Right kidney (tissue), 1 donor: ENCODE data around the gene PITPNC1.

Experiments used
- DNase-seq: peaks from one replicate; pipeline ENCODE4 v3.0.0-alpha.2; 2016

Gene PITPNC1

GRCh38 chr17:67435122-67435521 is 58.0 kb downstream of the PITPNC1 start:
- DNase-seq, result no peak

GRCh38 chr17:67435786-67436185 is 58.7 kb downstream of the PITPNC1 start:
- no peak for DNase-seq

GRCh38 chr17:67436233-67436632 is 59.2 kb downstream of the PITPNC1 start:
- DNase-seq, result no peak

DNA sequence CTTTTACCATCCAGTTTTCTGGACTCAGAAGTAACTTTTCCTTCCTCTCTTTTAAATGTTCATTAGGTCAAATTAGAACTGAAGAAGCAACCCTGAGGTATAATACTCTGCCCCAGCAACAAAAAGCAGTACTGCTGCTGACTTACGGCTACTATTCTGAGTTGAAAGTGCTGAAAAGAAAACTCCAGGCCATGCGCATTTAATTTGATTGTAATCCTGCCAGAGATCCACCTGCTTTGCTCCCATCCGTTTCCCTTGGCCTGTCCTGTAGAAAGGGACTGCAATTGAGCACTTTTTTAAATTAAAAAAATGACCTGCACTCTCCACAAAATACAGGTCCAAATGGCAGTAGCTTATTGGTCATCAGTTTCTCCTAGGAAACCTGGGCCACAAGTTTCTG is 61.6 kb downstream of the PITPNC1 start:
- DNase-seq, result no peak

- no peak for DNase-seq
These were observed 62.2 kb downstream of the PITPNC1 start for GRCh38 chr17:67439269-67439668.

DNA sequence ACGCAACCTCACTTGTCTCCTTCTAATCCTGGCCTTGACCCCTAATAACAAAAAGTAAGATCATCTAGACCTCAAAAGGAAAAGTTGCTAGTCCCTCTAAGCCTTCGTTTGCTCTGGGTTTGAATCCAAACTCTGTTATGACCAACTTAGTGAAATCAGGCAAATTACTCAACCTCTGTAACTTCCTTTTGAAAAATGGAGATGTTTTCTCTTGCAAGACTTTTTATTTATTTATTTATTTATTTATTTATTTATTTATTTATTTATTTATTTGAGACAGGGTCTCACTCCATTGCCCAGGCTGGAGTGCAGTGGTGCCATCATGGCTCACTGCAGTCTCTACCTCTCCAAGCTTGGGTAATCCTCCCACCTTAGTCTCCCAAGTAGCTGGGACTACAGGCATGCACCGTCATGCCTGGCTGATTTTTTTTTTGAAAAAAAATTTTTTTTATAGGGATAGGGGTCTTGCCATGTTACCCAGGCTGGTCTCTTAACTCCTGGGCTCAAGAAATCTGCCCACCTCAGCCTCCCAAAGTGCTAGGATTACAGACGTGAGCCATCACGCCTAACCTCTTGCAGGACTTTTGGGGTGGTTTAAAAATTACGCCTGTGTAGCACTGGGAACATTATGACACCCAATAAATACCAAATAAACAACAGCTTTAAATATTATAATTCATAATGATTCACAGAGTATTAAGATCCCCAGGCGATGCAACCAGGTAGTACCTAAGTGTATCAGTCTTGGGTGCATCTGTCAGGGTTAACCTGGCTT is 63.4 kb downstream of the PITPNC1 start:
- DNase-seq, result no peak

- DNase-seq, result no peak
These were observed 64.2 kb downstream of the PITPNC1 start for GRCh38 chr17:67441052-67441895.

- no peak for DNase-seq
These were observed 64.8 kb downstream of the PITPNC1 start for GRCh38 chr17:67441896-67442219.

- DNase-seq, result peak; percentile 28
These were observed 65.9 kb downstream of the PITPNC1 start for GRCh38 chr17:67442787-67443624.

GRCh38 chr17:67443931-67444595 is 67.0 kb downstream of the PITPNC1 start:
- peak; percentile 24 for DNase-seq

DNA sequence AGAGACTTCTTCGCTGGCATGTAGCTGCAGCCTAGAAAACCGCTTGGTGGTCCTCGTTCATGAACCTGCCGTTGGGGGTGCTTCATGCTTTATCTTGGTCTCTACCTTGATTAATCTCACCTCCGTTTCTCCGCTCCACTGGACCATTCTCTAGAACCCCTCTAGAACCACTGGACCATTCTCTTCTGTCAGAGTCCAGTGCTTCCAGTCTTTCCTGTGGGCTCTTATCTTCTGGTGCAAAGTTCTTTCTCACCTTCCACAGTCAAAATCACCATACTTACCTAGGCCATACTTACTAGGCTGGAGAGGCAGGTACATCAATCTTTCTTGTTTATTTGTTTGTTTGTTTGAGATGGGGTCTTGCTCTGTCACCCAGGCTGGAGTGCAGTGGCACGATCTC is 71.4 kb downstream of the PITPNC1 start:
- no peak for DNase-seq

DNA sequence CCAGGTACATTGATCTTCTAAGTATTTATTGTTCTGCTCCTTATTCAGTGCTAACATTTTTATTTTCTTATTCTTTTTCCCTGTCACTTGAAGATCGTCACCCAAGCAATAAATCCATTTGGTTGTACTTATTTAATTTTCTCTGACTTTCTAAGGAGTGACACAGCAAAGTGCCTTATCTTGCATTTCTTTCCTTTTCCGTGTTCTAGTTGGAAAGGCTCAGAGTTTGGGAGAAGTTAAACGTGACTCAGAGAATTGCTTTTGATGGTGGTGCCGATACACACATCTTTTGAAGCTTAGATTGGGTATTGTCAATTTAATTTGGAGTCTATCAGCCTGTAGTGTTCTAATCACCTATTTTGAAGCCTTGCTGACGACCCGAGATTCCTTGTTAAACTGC is 72.0 kb downstream of the PITPNC1 start:
- DNase-seq, result no peak

DNA sequence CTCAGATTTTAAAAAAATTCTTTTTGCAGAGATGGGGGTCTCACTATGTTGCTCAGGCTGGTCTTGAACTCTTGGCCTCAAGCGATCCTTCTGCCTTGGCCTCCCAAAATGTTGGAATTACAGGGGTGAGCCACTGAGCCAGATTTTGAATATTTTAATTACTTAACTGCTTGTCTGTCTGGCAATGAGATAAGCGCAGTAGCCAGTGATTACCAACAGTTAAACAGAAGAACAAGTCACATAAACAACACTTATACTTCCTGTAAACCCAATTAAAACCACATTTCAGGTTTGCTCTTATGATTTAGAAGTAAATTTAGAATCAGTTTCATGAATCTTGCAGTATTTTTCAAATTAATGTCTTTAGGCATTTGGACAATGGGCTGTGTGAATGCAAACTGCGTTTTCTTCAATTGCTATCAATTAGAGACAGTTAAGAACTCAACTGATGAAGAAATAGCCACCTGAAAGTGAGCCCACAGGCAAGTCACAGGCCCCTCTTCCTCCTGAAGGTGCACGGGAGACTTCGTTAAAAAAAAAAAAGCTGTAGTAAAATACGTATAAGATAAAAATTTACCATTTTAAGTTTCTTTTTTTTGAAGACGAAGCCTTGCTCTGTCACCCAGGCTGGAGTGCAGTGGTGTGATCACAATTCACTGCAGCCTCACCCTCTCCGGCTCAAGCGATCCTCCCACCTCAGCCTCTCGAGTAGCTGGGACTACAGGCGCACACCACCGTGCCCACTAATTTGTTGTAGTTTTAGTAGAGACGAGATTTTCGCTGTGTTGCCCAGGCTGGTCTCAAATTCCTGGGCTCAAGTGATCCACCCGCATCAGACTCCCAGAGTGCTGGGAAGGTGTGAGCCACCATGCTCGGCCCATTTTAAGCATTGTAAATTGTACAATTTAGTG is 73.0 kb downstream of the PITPNC1 start:
- no peak for DNase-seq

DNA sequence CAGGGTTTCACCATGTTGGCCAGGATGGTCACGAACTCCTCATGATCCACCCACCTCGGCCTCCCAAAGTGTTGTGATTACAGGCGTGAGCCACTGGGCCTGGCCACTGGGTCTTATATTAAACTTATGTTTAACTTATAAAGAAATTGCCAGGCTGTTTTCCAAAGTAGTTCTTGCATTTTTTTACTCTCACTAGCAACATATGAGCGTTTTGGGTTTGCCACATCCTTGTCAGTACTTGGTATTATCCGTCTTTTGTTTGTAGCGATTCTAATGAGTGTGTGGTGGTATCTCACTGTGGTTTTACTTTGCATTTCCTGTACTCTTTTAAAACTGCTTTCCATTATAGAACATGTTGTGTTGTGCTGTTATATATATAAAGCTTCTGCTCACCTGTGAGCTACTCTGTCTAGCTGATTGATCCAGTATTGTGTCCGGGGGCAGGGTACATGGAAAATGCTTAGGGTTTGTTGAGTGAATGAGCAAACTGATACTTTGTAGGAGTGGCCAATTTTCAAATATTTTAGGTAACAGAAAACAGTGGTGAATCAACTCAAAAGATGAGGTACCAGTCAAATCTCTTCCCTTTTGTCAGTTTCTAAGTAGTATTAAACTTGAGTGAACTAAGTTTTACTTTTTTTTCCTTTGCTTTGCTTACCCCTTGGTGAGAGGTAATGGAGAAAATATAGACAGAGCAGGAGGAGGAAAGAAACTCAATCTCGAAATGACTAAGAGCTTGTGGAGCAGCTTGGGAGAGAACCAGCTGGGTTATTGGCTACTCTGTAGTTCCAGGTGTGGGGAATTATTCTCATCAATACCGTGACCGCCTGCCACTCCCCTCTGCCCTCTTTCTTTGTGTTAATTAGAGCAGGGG is 75.8 kb downstream of the PITPNC1 start:
- DNase-seq, result no peak

- no peak for DNase-seq
These were observed 79.0 kb downstream of the PITPNC1 start for GRCh38 chr17:67456103-67456502.

DNA sequence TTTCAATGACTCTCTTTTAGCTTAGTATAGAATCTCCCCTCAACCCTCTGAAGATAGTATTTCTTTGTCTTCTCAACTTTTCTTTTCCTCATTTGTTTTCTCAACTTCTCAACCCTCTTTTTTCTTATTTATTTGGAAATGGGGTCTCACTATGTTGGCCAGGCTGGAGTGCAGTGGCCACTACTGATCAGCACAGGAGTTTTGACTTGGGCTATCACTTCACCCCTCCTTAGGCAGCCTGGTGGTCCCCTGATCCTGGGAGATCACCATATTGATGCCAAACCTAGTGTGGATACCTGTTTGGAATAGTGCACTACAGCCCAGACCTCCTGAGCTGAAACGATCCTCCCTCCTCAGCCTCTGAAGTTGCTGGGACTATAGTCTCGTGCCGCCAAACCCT is 79.8 kb downstream of the PITPNC1 start:
- no peak for DNase-seq

DNA sequence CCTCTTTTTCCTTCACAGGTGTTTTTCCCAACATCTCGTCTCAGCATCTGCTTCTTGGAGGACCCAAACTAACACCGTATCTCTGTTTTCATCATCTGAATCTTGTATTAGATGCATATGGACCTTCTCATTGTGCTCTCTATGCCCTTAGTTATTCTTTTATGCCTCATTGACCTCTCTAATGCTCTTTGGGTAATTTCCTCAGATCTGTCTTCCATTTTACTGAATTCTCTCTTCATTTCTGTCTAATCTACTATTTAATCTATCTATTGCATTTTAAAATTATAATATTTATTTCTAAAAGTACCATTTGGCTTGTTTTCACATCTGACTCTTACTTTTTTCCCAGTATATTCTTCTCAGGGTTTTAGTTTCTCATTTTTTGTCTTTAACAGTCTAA is 81.1 kb downstream of the PITPNC1 start:
- DNase-seq, result no peak

DNA sequence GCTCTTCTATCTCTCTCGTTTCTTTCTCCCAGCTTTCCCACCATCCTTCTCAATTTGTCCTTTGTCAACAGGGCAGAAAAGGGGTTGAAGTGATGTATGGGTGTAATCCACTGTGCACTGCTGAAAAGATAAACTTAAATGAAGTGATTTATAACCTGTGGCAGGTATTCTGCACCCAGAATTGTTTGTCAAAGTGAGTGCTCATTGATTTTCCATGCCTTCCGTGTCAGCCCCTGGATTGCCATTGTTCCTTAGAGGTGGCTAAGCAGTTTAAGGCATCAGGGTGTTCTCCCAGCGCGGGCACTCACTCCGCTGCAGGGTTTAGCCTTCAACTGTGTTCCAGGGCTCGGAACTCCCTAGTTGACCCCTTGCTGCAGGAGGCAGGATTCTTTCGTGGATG is 82.9 kb downstream of the PITPNC1 start:
- DNase-seq, result no peak

GRCh38 chr17:67461228-67461780 is 84.2 kb downstream of the PITPNC1 start:
- DNase-seq, result no peak

- no peak for DNase-seq
These were observed 84.8 kb downstream of the PITPNC1 start for GRCh38 chr17:67461876-67462275.
